ENCODE data around the gene AOPEP.
"Not testable (repeated sequence)": the region's sequence is repeated elsewhere in the genome, so short reads cannot be mapped to it uniquely, and the experiment has no call there.

AOPEP gene

DNA sequence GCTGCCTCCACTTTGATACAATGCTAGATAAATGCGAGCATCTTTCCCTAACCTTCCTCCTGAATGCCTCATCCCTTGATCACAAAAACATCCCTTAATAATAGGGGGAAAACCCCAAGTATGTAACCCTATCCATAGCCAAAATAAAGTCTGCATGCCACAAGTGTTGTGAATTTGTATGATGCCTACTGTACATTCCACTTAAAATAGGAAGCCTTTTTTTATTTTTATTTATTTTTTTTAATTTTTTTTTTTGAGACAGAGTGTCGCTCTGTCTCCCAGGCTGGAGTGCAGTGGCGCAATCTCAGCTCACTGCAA, 207.0 kb downstream of the AOPEP start:
- DNase-seq (ENCODE audit: low spot score): peak; percentile 51

DNA sequence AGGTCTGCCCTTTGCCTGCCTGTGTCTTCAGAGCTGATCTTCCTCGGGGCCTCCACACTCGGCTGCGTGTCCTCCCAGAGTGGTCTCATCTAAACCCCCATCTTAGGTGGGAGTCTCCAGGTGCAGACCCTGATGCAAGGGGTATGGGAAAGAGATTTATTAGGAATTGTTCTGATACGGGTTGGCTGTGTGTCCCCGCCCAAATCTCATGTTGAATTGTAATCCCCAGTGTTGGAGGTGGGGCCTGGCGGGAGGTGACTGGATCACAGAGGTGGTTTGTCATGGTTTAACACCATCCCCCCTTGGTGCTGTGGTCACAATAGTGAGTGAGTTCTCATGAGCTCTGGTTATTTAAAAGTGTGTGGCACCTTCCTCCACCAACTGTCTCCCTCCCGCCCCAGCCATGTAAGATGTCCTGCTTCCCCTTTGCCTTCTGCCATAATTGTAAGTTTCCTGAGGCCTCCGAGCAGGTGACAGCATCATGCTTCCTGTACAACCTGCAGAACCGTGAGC, 208.4 kb downstream of the AOPEP start:
- DNase-seq (ENCODE audit: low spot score): no peak

DNA sequence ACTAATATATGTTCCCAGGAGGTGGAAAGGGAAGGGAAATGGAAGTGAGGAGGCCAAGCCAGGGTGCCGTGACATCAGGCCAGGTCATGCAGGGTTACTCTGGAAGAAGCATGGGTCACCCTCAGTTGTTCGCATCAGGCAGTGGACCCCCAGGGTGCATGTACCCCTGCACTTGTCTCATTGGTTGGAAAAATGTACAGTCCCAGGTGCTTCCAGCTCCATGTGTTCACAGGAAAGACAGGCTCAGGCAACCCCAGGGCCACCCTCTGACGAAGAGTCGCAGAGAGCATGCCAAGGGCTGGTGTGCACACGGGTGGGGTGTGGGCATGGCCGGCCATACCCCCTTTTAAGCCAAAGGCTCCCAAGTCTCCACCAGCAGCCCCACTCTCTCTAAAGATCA, 208.9 kb downstream of the AOPEP start:
- no peak for DNase-seq (ENCODE audit: low spot score)

DNA sequence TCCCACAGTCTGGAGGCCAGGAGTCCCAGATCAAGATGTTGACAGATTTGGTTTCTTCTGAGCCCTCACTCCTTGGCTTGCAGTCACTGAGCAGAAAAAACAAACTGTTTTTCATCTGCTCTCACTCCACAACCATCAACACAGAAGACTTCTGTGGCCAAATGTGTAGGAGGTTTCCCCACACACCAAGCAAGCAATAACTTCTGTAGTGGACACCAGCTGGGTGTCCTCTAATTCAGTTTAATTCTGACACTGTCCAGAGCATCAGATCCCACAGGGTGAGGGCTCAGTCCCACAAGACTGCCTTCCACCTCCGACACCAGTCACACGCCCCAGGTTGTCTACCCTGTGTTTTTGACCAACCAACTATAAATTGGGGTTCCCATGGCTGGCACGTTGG, 209.9 kb downstream of the AOPEP start:
- DNase-seq (ENCODE audit: low spot score): no peak

DNA sequence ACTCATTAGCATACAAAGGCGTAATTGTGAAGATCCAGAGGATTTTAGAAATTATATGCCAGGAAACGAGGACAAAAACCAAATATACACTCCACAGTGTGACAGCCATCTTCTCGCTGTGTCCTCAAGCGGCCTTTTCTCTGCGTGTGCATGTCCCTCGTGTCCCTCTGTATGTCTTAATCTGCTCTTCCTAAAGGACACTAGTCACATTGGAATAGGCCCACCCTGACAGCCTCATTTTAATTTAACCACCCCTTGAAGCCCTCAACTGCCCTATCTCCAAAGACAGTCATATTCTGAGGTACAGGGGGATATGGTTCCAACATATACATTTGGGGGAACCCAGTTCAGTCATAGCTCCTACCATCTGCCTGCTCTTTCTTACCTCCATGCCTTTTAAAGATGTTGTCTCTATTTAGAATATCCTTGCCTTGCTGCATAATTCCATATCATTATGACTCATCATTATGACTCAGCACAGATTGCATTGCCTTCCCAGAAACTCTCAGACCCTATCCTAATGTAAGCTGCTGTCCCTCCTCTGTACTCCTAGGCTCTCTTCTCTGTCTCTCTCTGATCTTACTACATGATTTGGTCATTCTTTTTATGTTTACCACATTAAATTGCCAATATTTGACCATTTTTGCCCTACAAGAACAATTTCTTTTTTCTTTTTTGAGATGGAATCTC, 210.9 kb downstream of the AOPEP start:
- DNase-seq (ENCODE audit: low spot score): peak; percentile 88

DNA sequence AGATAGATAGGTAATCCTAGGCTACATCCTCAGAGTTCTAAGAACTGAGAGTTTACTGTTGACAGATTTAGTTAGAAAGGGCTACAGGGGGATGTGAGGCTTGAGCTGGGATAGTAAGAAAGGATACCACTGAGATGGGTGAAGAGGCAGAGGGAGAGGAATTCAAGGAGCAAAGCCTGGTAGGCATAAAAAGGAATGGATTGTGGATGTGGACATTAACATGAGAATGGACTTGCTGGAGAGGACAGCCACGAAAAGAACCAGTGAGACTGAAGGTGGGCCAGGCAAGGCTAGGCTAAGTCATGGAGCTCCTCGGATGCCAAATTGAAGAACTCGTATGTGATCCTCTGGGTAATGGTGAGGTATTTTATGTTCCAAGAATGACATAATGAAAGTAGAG, 211.9 kb downstream of the AOPEP start:
- no peak for DNase-seq (ENCODE audit: low spot score)

DNA sequence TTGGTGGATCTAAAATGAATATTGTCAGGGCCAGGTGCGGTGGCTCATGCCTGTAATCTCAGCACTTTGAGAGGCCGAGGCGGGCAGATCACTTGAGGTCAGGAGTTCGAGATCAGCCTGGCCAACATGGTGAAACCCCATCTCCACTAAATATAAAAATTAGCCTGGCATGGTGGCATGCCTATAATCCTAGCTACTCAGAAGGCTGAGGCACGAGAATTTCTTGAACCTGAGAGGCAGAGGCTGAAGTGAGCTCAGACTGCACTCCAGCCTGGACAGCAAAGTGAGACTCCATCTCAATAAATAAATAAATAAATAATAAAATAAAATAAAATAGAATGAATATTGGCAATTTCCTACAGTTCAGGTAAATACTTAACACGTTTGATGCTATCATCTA, 213.8 kb downstream of the AOPEP start:
- not testable (repeated sequence) for DNase-seq (ENCODE audit: low spot score)

DNA sequence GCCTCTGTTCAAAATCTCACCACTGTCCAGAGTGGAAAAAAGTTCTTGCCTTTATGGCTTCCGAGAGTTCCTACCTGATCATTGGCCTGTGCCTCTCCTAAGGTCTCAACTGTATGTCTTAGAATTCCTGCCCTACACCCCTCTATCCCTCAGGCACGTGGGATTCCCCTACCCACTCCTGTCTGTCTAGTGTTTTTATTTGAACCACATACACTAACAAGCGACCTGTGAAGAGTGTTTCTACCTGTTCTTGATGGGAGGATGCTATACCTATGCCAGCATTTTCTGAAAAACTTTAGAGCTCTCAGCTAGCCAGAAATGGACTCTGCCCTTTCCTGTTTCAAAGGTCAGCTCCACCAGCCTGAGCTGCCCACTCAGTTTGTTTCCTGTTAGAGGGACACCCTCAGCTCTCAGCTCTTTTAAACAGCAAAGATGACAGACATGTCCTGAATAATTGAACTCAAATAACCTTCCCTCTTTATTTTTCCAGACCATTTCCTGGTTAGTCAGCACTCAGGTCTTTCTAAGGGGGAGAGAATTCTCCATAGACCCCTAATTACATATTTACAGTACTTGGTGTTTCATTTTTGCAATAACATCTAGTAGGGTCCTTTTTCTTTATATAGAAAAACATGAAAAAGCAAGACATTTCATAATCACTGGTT, 214.8 kb downstream of the AOPEP start:
- no peak for DNase-seq (ENCODE audit: low spot score)

DNA sequence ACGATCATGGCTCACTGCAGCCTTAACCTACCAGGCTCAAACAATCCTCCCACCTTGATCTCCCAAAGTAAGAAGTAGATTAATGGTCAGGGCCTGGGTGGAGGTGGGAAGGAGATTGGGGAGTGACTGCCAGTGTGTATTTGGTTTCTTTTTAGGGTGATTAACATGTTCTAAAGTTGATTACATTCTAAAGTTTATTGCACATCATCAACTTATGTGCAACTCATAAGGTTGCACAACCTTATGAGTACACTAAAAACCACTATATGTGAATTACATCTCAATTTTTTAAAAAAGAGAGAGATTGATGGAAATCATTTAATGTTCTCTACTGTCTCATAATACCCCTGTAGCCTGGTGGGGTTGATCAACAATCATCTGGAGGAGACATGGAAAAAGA, 218.1 kb downstream of the AOPEP start:
- no peak for DNase-seq (ENCODE audit: low spot score)

DNA sequence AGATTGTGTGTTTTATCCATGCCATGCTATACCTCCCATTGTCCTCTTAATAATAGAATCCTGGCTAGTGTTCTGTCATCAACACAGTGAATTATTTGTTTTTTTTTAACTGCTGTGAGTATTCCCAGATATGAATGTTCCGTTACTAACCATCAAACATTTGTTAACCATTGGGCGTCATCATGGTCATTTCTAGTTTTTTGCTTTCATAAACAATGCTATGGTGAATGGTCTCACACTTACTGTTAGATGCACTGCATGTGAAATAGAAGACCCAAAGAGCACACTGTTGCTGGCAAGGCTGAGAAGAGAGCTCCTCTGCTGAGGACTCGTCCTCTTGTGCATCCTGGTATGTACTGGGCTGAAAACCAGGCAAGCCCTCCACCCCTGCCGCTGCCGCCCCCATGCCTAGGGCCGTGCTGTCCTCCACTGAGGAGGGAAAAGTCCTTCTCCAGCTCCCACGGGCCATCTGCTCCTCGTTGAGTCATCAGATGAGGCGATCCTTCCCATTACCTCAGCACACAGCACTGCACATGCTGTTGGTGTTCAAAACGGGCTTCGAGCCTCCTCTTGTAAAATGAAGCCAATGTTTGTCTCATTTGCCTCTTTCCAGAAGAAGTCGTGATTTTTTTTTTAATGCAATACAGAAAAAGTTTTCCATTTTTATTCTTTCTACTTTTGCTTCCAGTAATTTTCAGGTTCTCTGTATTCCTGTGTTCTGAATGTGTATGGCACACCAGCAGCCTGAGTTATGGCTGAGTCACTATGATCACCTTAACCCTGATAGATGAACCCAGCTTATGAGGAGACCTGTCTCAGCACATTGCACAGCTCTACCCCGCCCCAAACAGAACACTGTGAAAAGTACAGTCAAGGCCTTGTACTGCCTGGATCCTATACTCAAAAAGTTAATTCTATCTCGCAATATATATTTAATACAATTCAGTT, 219.0 kb downstream of the AOPEP start:
- peak; percentile 91 for DNase-seq (ENCODE audit: low spot score)

DNA sequence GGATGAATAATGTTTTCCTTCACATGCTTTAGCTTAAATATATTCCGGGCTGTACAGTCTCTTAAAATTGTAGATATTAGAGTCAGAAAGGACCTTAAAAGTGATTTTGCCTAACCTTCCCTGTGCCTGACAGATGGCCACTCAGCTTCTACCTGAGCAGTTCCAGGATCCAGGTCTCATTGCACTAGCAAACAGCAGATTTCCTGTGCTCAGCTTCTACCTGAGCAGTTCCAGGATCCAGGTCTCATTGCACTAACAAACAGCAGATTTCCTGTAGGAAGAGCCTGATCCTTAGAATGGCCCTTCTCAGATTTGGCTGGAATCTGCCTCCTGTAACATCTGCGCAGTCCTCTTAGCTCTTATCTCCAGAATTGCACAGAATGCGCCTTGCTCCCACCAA, 219.8 kb downstream of the AOPEP start:
- no peak for DNase-seq (ENCODE audit: low spot score)

DNA sequence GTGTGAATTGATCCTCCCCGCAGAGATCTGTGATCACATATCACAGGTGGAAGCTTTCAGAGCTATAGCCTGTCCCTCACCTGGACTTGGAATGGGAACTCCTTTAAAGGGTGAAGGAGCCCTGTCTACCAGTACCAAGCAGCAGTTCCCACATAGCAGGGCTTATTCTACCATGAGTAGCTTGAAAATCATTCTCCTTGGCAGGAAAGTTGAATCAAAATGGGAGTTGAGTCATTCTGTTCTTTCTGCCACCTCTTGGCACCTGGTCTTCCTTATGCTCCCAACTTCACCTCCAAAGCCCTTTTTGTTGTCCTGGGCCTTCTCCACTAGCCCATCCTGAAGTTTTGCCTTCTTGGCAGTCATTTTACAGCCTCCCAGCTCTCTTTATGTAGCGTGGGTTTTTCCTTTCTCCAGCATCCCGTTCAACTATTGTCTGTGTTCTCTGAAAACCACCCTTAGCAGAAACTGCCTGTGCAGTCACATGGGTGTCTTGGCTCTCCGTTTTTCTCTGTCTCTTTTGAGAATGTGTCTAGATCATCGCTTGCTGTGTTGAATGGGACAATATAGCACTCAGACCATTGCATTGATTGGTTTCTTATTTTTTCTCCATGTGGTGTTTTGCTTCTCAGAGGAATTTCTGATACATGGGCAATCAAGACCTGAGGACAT, 222.2 kb downstream of the AOPEP start:
- no peak for DNase-seq (ENCODE audit: low spot score)

DNA sequence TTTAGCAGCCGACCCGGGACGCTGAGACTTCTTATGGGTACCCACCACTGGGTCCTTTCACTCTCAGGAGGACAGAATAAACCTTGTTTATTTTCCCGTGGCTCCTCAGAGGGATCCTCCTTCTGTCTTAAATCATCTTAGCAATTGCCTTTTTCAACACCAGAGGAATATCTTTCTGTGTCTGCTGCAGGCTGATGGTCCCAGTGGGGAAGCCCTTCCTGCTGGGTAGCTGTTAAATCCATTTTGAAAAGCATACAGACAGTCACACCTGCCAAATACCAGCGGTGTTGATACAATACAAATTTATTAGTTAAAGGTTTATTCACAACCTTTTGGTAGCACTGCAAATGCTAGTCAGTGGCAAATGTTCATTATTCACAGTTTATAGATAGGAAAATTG, 222.9 kb downstream of the AOPEP start:
- no peak for DNase-seq (ENCODE audit: low spot score)

DNA sequence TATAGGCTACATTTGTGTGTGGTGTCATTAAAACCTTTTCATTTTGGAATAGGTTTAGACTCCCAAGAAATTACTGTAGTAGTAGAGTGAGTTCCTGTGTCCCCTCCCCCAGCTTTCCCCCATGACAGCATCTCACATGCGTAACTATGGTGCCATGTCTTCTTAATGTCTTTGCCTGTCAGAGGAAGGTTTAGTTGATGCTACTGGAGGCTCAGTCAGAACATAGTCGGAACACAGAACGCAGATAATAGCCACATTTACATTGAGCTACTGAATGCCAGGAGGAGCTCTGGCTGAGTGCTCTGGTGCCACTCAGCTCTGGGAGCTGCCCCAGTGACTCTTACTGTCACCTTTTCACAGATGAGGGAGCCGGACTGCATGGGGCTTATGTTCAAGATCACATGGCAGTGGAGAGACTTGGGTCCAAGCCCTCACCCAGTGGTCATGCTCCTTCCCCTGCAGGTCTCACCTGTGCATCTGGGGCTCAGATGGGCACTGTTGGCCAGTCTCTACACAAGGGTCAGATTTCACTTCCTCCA, 223.6 kb downstream of the AOPEP start:
- no peak for DNase-seq (ENCODE audit: low spot score)

DNA sequence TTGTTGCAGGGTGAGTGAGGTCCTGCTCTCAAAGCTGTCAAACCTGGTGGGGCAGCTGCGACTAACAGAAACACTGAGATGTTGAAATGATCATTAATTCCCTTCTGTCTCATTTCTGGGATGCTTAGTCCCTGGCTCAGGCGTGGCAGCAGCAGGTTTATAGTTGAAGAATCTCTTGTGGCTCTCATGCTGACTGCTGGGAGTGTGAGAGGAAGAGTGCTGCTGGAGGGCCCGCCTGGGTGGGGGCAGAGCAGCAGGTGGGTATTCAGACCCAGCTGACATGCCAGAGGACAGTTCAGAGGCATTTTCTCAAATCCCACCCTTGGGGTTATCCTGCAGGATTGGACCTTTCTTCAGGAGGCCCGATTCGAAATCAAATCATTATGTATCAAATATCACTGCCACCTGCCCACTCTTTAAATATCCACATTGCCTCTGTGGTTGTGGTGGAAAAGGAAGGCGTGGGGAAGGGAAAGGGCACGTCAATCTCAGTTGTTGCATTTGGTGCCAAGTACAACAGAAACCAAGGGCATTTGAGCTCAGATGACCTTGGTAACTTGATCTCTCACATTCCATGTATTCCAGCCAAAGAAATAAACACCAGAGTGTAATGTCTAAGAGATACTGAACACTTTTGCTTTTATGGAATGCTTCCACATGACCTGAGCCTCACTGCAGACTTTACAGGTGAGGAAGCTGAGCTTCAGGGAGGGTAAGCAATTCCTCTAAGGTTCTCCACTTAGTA, 224.3 kb downstream of the AOPEP start:
- no peak for DNase-seq (ENCODE audit: low spot score)

DNA sequence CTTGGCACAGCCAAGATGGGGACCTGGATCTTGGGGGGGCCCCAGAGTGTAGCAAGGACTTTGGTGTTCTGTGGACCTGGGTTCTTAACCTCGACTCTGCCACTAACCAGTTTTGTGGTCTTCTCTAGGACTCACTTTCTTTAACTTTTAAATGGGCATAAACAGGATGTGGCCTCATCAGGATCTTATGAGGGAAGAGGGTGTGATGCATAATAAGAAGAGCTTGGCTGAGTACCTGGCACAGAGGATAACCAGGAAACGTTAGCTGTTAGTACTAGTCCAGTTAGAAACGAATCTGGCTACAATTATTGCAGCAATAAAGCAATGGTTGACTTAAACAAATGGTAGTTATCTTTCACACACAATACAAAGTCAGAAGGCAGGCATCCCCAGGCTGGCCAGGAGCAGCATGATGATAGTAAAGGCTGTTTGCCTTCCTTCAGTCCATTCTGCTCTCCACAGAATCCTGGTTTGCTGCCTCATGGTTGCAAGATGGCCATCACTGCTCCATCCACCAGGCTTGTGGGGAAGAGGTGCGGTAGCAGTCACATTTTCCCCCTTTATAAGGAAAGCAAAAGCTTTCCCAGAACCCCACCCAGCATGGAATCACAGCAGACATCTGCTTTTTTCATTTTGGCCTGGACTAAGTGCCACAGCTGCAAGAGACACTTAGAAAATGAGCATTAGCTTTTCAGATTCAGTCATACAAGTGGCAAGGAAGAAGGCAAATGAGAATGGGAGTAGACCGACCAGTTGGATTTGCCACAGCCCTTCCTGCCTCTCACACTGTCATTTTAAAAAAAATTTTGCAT, 225.0 kb downstream of the AOPEP start:
- no peak for DNase-seq (ENCODE audit: low spot score)

DNA sequence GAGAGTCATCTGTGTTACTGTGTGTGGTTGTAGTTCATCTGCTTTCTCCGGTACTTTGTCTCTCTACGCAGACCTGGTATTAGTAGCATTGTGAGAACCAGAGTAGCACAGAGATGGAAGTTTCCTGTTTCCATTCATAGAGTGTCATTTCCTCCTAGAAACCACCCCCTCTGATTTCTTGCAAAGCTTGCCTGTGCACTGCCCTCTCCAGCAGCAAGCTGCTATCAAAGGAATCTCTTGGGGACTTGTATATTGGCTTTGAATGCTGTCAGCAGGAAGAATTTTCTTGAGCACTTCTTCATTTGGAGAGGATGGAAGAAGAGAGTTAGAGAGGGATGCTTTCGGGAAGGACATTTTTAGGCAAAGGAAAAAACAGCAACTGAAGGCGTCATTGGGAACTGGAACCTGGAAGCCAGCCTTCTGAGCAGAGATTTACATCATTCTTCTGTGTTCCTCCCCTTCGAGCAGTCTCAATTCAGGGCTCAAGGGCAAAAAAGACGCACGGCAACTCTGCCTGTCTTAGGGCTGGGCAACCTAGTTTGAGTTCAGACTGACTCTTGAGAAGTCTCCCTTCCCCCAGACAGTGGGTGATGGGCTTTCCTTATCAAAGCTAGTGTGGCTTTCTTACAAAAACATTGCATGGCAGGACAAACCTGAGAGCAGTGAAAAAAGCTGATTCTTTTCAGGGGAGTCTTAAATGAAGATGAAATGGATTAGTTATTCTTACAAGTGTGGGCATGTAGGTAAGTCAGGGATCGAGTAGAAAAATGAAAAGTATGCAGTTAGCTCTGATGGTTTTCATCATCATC, 226.3 kb downstream of the AOPEP start:
- no peak for DNase-seq (ENCODE audit: low spot score)

DNA sequence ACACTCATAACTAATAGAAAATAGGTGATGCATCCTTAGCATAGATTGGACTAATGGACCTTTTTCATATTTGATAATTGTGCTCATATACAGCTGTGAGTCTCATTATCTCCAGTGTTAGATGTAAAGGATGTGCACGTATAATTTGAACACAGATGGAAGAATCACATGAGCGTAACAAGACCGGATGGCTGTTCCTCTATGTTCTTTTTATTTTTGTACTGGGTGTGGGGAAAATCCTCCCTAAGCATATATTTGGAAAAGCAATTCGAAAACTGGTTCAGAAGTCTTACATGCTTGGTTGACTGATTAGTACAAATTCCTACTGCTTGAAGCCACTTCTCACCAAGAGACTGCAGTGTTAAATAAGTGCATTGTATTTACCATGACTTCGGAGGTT, 230.2 kb downstream of the AOPEP start:
- no peak for DNase-seq (ENCODE audit: low spot score)

DNA sequence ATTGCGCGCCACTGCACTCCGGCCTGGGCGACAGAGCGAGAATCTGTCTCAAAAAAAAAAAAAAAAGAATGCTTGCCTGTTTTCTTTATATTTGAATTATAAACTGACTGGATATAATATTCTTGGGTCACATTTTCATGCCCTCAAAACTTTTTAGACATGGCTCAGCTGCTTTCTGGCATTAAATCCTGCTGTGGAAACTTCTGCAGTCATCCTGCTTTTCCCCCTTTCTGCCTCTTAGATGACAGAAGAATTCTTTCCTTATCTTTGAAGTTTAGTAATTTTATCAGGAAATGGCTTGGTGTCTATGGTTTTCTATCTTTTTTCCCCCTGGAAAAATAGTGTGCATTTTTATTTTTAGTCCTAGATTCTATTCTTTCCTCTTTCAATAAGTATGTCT, 234.5 kb downstream of the AOPEP start:
- no peak for DNase-seq (ENCODE audit: low spot score)

DNA sequence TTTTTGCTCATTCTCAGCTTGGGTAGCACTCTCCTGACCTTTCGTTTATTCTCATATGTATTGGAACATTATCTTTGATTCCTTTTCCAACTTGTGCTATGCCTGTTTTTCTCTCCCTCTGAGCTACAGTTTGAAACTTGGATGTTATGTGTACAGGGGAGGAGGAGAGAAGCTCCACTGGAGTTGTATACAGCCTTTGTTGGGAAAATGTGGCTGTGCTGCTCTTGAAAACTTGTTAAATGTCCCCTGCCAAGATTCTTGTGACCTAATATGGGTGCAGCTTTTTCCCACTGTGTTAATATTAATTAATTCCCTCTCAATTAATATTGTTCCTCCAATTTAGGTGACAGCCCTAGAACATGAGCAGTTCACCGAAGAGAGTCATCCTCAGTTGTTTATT, 235.4 kb downstream of the AOPEP start:
- no peak for DNase-seq (ENCODE audit: low spot score)
